Naive thymus-derived CD4-positive, alpha-beta T cell (primary cell): ENCODE data around the gene DNAJC1. TPM values are rescaled to one million over a fixed set of nuclear protein-coding genes. Genes with fewer than 3 reads are reported as not detected.

Source experiments
- ATAC-seq: fragments of 150-1000 bp; cut with Tn5 transposase; 2 replicates; pipeline ENCODE4 v1.10.0; 2021; ENCODE audit warnings: mild to moderate bottlenecking, moderate library complexity
- CTCF ChIA-PET: fragments of 350-600 bp; sonication (Branson Sonifier 250); formaldehyde crosslinking; loops from one replicate; lab custom pipeline; 2021; ENCODE audit warnings: antibody characterized with exemption; lab: Charles Lee
- POLR2A ChIA-PET: fragments of 350-600 bp; sonication (Branson Sonifier 250); formaldehyde crosslinking; loops from one replicate; lab custom pipeline; 2021; ENCODE audit warnings: antibody characterized with exemption, inconsistent platforms; lab: Charles Lee
- DNase-seq, 9 donors: peaks; one replicate each; pipeline versions ENCODE4 v3.0.0 to v3.0.0-alpha.2; 2020 to 2022; ENCODE audit warnings: mixed read lengths in 1 of 9
- H3K27ac ChIP-seq: one replicate; pipeline ENCODE4 v1.7.0; 2013; ENCODE audit warnings: mild to moderate bottlenecking, low read depth, low read length, moderate library complexity
- H3K27me3 ChIP-seq, 2 donors: one replicate each; pipeline ENCODE4 v1.7.0; 2013; ENCODE audit warnings: low read length in 2 of 2, mild to moderate bottlenecking in 2 of 2, moderate library complexity in 2 of 2; ENCODE audit not compliant: control insufficient read depth in 2 of 2, insufficient read depth in 2 of 2
- H3K36me3 ChIP-seq, 3 experiments: 1 replicate in 2 of 3; 2 replicates in 1 of 3; pipeline ENCODE4 v1.7.0; 2013; ENCODE audit warnings: low read length in 3 of 3, mild to moderate bottlenecking in 3 of 3, moderate library complexity in 1 of 3; ENCODE audit not compliant: insufficient read depth in 3 of 3, control insufficient read depth in 2 of 3
- H3K4me1 ChIP-seq, 2 donors: one replicate each; pipeline ENCODE4 v1.7.0; 2013; ENCODE audit warnings: low read length in 2 of 2, mild to moderate bottlenecking in 2 of 2, moderate library complexity in 1 of 2; ENCODE audit not compliant: control insufficient read depth in 2 of 2, insufficient read depth in 2 of 2
- H3K4me3 ChIP-seq: 2 replicates; pipeline ENCODE4 v1.7.0; 2013; ENCODE audit warnings: mild to moderate bottlenecking, low read length
- H3K9me3 ChIP-seq, 3 experiments: 1 replicate in 2 of 3; 2 replicates in 1 of 3; pipeline ENCODE4 v1.7.0; 2013; ENCODE audit warnings: low read length in 3 of 3; ENCODE audit not compliant: control insufficient read depth in 2 of 3
- H3K27ac Mint-ChIP-seq, 9 donors: one replicate each; pipeline ENCODE4 v1.8.0; 2020 to 2022; ENCODE audit warnings: mixed read lengths in 9 of 9, mild to moderate bottlenecking in 8 of 9, moderate library complexity in 5 of 9, inconsistent platforms in 2 of 9
- H3K27me3 Mint-ChIP-seq, 5 donors: one replicate each; pipeline ENCODE4 v1.8.0; 2021 to 2022; ENCODE audit warnings: mixed read lengths in 5 of 5, mild to moderate bottlenecking in 1 of 5
- H3K36me3 Mint-ChIP-seq, 5 donors: one replicate each; pipeline ENCODE4 v1.8.0; 2020 to 2022; ENCODE audit warnings: mixed read lengths in 5 of 5, mild to moderate bottlenecking in 3 of 5, inconsistent platforms in 1 of 5
- H3K4me1 Mint-ChIP-seq, 7 donors: one replicate each; pipeline ENCODE4 v1.8.0; 2020 to 2022; ENCODE audit warnings: mixed read lengths in 7 of 7, mild to moderate bottlenecking in 3 of 7, inconsistent platforms in 1 of 7
- H3K4me3 Mint-ChIP-seq, 10 donors: one replicate each; pipeline ENCODE4 v1.8.0; 2020 to 2022; ENCODE audit warnings: mild to moderate bottlenecking in 10 of 10, mixed read lengths in 10 of 10, moderate library complexity in 6 of 10, inconsistent platforms in 2 of 10
- H3K9me3 Mint-ChIP-seq, 11 donors: one replicate each; pipeline ENCODE4 v1.8.0; 2020 to 2022; ENCODE audit warnings: mixed read lengths in 11 of 11, mild to moderate bottlenecking in 4 of 11, inconsistent platforms in 1 of 11, moderate library complexity in 1 of 11
- intact Hi-C, 2 donors: fragments of 100-400 bp; cut with micrococcal nuclease; formaldehyde crosslinking; loops; one replicate each; pipeline ENCODE4 v1.15.1; 2023
- polyA plus RNA-seq, 2 donors: library from polyadenylated mRNA; unstranded; fragments of 300-500 nt; fragmentation: Illumina TruSeq; gene quantifications; one replicate each; pipeline ENCODE4 v1.2.3, GENCODE V29; 2021
- total RNA-seq, 6 experiments: library from RNA in 5 of 6; stranded (reverse) in 5 of 6; gene quantifications; 1 replicate in 5 of 6; 2 replicates in 1 of 6; pipeline ENCODE4 v1.2.3 and lab custom pipeline; 2021 to 2026

The DNAJC1 gene
- total and polyA plus RNA-seq, 7 experiments from 2014 or later: 9.4 to 23.9 (median 12.1) TPM

GRCh38 chr10:21990449-21990848 lies 13.1 kb downstream of the DNAJC1 start:
- Mint-ChIP-seq H3K9me3 (peaks cover 0 to 11% (median 0%) of the 10 kb centered on the region in 11 donors), H3K4me3 (no peak overlapping the region), H3K27me3 (no peaks in the 10 kb centered on the region), H3K4me1 (peaks cover 0 to 15% (median 5%) of the 10 kb centered on the region in 7 donors), H3K36me3 (peaks cover 0 to 7% (median 2%) of the 10 kb centered on the region in 5 donors), H3K27ac (peak overlapping the region in 1 of 9 donors; percentile 26)
- intact Hi-C loops: loop anchor here (5.0 kb wide), 3 partner anchors 592 to 1712 kb away; no protein-coding TSS in a partner anchor
- CTCF ChIA-PET: interaction anchor here (0.6 to 5.7 kb wide), 5 partner anchors 12 to 999 kb away, joined by 3 to 58 read pairs (median 3); no protein-coding TSS in a partner anchor
- Histone ChIP-seq H3K9me3 (no peaks in the 10 kb centered on the region), H3K27ac (no peak overlapping the region), H3K4me3 (no peak overlapping the region), H3K27me3 (no peaks in the 10 kb centered on the region), H3K4me1 (no peaks in the 10 kb centered on the region), H3K36me3 (no peaks in the 10 kb centered on the region)
- no peak for DNase-seq
- ATAC-seq: no peak
- POLR2A ChIA-PET: interaction anchor here (0.6 kb wide), 1 partner anchor 428 kb away, joined by 3 read pairs; no protein-coding TSS in a partner anchor

GRCh38 chr10:21989453-21990154 lies 13.9 kb downstream of the DNAJC1 start:
- no peaks in the 10 kb centered on the region for H3K27me3 Mint-ChIP-seq
- CTCF ChIA-PET: interaction anchor here (0.9 kb wide), 1 partner anchor 8 kb away, joined by 3 read pairs; no protein-coding TSS in a partner anchor

GRCh38 chr10:21985541-21985940 lies 18.0 kb downstream of the DNAJC1 start:
- Histone ChIP-seq H3K9me3 (no peaks in the 10 kb centered on the region), H3K4me1 (no peaks in the 10 kb centered on the region), H3K36me3 (no peaks in the 10 kb centered on the region), H3K4me3 (no peak overlapping the region), H3K27me3 (no peaks in the 10 kb centered on the region), H3K27ac (no peak overlapping the region)
- peaks cover 0 to 16% (median 8%) of the 10 kb centered on the region in 7 donors for H3K4me1 Mint-ChIP-seq
- CTCF ChIA-PET: interaction anchor here (0.6 kb wide), 1 partner anchor 88 kb away, joined by 6 read pairs; no protein-coding TSS in a partner anchor
- no peak for DNase-seq
- no peaks in the 10 kb centered on the region for H3K27me3 Mint-ChIP-seq
- no peak overlapping the region for H3K27ac Mint-ChIP-seq
- no peak overlapping the region for H3K4me3 Mint-ChIP-seq
- intact Hi-C loops: no loop called here
- H3K36me3 Mint-ChIP-seq: peaks cover 0 to 17% (median 2%) of the 10 kb centered on the region in 5 donors
- H3K9me3 Mint-ChIP-seq: peaks cover 0 to 11% (median 0%) of the 10 kb centered on the region in 11 donors
- POLR2A ChIA-PET: no interaction called here
- ATAC-seq: no peak

More at GRCh38 chr10:21989453-21990154, 13.9 kb downstream of the DNAJC1 start:
- H3K4me3 Mint-ChIP-seq: no peak overlapping the region
- POLR2A ChIA-PET: no interaction called here
- H3K4me1 ChIP-seq: no peaks in the 10 kb centered on the region
- peak; percentile 89 for ATAC-seq
- H3K9me3 ChIP-seq: no peaks in the 10 kb centered on the region
- intact Hi-C loops: loop anchor here (1.0 to 5.0 kb wide), 5 partner anchors 494 to 1713 kb away; no protein-coding TSS in a partner anchor
- peaks cover 0 to 11% (median 0%) of the 10 kb centered on the region in 11 donors for H3K9me3 Mint-ChIP-seq
- H3K27me3 ChIP-seq: no peaks in the 10 kb centered on the region
- no peak overlapping the region for H3K4me3 ChIP-seq
- H3K4me1 Mint-ChIP-seq: peaks cover 0 to 14% (median 5%) of the 10 kb centered on the region in 7 donors
- no peaks in the 10 kb centered on the region for H3K36me3 ChIP-seq
- peaks cover 0 to 7% (median 2%) of the 10 kb centered on the region in 5 donors for H3K36me3 Mint-ChIP-seq
- DNase-seq: peak in 7 of 9 donors; percentile 14 to 52 (median 36)
- H3K27ac ChIP-seq: no peak overlapping the region
- H3K27ac Mint-ChIP-seq: peak overlapping the region in 2 of 9 donors; percentile 10 to 47

- no peaks in the 10 kb centered on the region for H3K27me3 ChIP-seq
- peaks cover 0 to 4% (median 0%) of the 10 kb centered on the region in 11 donors for H3K9me3 Mint-ChIP-seq
- peaks cover 0 to 22% (median 3%) of the 10 kb centered on the region in 7 donors for H3K4me1 Mint-ChIP-seq
- no peaks in the 10 kb centered on the region for H3K4me1 ChIP-seq
- H3K9me3 ChIP-seq: no peaks in the 10 kb centered on the region
- ChIA-PET POLR2A (interaction anchor here (0.5 kb wide), 1 partner anchor 983 kb away, joined by 3 read pairs; no protein-coding TSS in a partner anchor), CTCF (no interaction called here)
- H3K4me3 Mint-ChIP-seq: no peak overlapping the region
- ATAC-seq: no peak
- H3K36me3 Mint-ChIP-seq: peaks cover 0 to 10% (median 0%) of the 10 kb centered on the region in 5 donors
- no peaks in the 10 kb centered on the region for H3K27me3 Mint-ChIP-seq
- no peak overlapping the region for H3K4me3 ChIP-seq
- intact Hi-C loops: no loop called here
- no peaks in the 10 kb centered on the region for H3K36me3 ChIP-seq
- H3K27ac ChIP-seq: no peak overlapping the region
- no peak for DNase-seq
- no peak overlapping the region for H3K27ac Mint-ChIP-seq
These were observed 22.4 kb downstream of the DNAJC1 start for GRCh38 chr10:21981118-21981517.

GRCh38 chr10:21980691-21981090 lies 22.8 kb downstream of the DNAJC1 start:
- H3K36me3 Mint-ChIP-seq: peaks cover 0 to 9% (median 0%) of the 10 kb centered on the region in 5 donors
- ATAC-seq (no peak), DNase-seq (no peak)
- CTCF ChIA-PET: no interaction called here
- H3K27me3 Mint-ChIP-seq: no peaks in the 10 kb centered on the region
- peaks cover 0 to 23% (median 3%) of the 10 kb centered on the region in 7 donors for H3K4me1 Mint-ChIP-seq
- no peak overlapping the region for H3K27ac ChIP-seq
- H3K27me3 ChIP-seq: no peaks in the 10 kb centered on the region
- no peak overlapping the region for H3K27ac Mint-ChIP-seq
- POLR2A ChIA-PET: no interaction called here
- no peaks in the 10 kb centered on the region for H3K36me3 ChIP-seq
- no peak overlapping the region for H3K4me3 ChIP-seq
- H3K4me1 ChIP-seq: no peaks in the 10 kb centered on the region
- no peaks in the 10 kb centered on the region for H3K9me3 ChIP-seq
- intact Hi-C loops: no loop called here
- H3K4me3 Mint-ChIP-seq: no peak overlapping the region
- H3K9me3 Mint-ChIP-seq: peaks cover 0 to 4% (median 0%) of the 10 kb centered on the region in 11 donors

GRCh38 chr10:21978191-21978862 lies 25.2 kb downstream of the DNAJC1 start:
- intact Hi-C loops: no loop called here
- H3K4me1 ChIP-seq: no peaks in the 10 kb centered on the region
- H3K36me3 Mint-ChIP-seq: peaks cover 0 to 7% (median 0%) of the 10 kb centered on the region in 5 donors
- H3K4me3 ChIP-seq: no peak overlapping the region
- no peak overlapping the region for H3K27ac Mint-ChIP-seq
- H3K27me3 Mint-ChIP-seq: no peaks in the 10 kb centered on the region
- H3K27ac ChIP-seq: no peak overlapping the region
- no peaks in the 10 kb centered on the region for H3K36me3 ChIP-seq
- H3K27me3 ChIP-seq: no peaks in the 10 kb centered on the region
- ChIA-PET CTCF (interaction anchor here (1.4 kb wide), 1 partner anchor 13 kb away, joined by 4 read pairs; no protein-coding TSS in a partner anchor), POLR2A (interaction anchor here (0.5 kb wide), 1 partner anchor 32 kb away, joined by 4 read pairs; no protein-coding TSS in a partner anchor)
- no peak for ATAC-seq
- no peak overlapping the region for H3K4me3 Mint-ChIP-seq
- no peaks in the 10 kb centered on the region for H3K9me3 Mint-ChIP-seq
- no peak for DNase-seq
- no peaks in the 10 kb centered on the region for H3K9me3 ChIP-seq
- peaks cover 0 to 27% (median 4%) of the 10 kb centered on the region in 7 donors for H3K4me1 Mint-ChIP-seq
